H1 (cell line): ENCODE measurements around the gene PSMF1. TPM values are rescaled to one million over a fixed set of nuclear protein-coding genes. Genes with fewer than 3 reads are reported as not detected.

Experiments used
- JUND ChIP-seq: IDR thresholded peaks from 2 replicates; pipeline ENCODE4 v1.6.1; 2011; ENCODE audit warnings: mild to moderate bottlenecking, improper control_type of control experiment, low read length
- SAP30 ChIP-seq: fragments of 300-600 bp; sonication (generic); IDR thresholded peaks from 2 replicates; pipeline ENCODE4 v1.7.1; 2012; ENCODE audit warnings: low read length, moderate library complexity, mild to moderate bottlenecking, inconsistent platforms; ENCODE audit not compliant: insufficient read depth, insufficient replicate concordance
- TEAD4 ChIP-seq: IDR thresholded peaks from 2 replicates; pipeline ENCODE4 v1.6.1; 2012; ENCODE audit warnings: low read depth, low read length, inconsistent platforms, mixed read lengths
- polyA plus RNA-seq, 7 experiments: library from polyadenylated mRNA; depleted of rRNA in 3 of 7; stranded (reverse) in 5 of 7; unstranded in 2 of 7; fragments of >200 nt in 5 of 7; fragments of 200-250 nt in 2 of 7; gene quantifications; 1 replicate in 5 of 7; 2 replicates in 1 of 7; 4 replicates in 1 of 7; pipeline versions ENCODE4 v1.2.1 to v1.2.3, GENCODE V29; 2011 to 2013; ENCODE audit warnings: missing spikeins in 2 of 7, mixed read lengths in 2 of 7
- total RNA-seq: library from RNA; stranded (reverse); fragmentation: NEBNext Ultra II Directional; extraction: Animal tissue kit (Norgen Biotek cat#: 25700); gene quantifications from 2 replicates; pipeline ENCODE4 v1.2.1, GENCODE V29; 2021
- TF ChIP-seq, protein P1 (sequence below): IDR thresholded peaks from 2 replicates; pipeline ENCODE4 v1.6.1; 2012; ENCODE audit warnings: low read length, inconsistent platforms

Gene PSMF1
- total and polyA plus RNA-seq, 2 of the 8 experiments (the other 6 are each of a cell fraction or from before 2014, with no cell fraction given), result 106 to 159 TPM

- TF ChIP-seq SAP30, result no peak
- no peak for TF ChIP-seq JUND
- TF ChIP-seq, protein P1, sequence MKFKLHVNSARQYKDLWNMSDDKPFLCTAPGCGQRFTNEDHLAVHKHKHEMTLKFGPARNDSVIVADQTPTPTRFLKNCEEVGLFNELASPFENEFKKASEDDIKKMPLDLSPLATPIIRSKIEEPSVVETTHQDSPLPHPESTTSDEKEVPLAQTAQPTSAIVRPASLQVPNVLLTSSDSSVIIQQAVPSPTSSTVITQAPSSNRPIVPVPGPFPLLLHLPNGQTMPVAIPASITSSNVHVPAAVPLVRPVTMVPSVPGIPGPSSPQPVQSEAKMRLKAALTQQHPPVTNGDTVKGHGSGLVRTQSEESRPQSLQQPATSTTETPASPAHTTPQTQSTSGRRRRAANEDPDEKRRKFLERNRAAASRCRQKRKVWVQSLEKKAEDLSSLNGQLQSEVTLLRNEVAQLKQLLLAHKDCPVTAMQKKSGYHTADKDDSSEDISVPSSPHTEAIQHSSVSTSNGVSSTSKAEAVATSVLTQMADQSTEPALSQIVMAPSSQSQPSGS, result no peak
- no peak for TF ChIP-seq TEAD4
These were observed 47.1 kb downstream of the PSMF1 start (continued) for GRCh38 chr20:1165521-1165920.
